Measurements from ENCODE around the gene FAM185A.

GRCh38 chr7:102829075-102829474 is 80.3 kb downstream of the FAM185A start:
- TF ChIP-seq REST (IDR thresholded peaks at IDR 0.05; ENCODE audit: insufficient read depth in 1 of 2, low read depth in 2 of 2, low read length in 1 of 2) (no peak), CTCF (IDR thresholded peaks at IDR 0.05) (no peak), POLR2AphosphoS5 (IDR thresholded peaks at IDR 0.05; ENCODE audit: low read depth, low read length) (no peak), TCF7L2 (IDR thresholded peaks at IDR 0.05; ENCODE audit: low read depth, low read length) (no peak), SIN3A (IDR thresholded peaks at IDR 0.05; ENCODE audit: borderline replicate concordance, insufficient read depth, low read depth, low read length) (no peak)

All from Panc1 (cell line).